ENCODE measurements around the gene SGSH.

GRCh38 chr17:80173916-80174315 is 46.2 kb downstream of the SGSH start:
- TF ChIP-seq GATA3 (IDR thresholded peaks at IDR 0.05; ENCODE audit: low read depth, low read length) (no peak), GATA2 (IDR thresholded peaks at IDR 0.05; ENCODE audit: low read depth, low read length) (no peak)

Measured in SH-SY5Y (cell line).